Muscle layer of colon (tissue), 2 donors: Measurements from ENCODE around the gene MACROH2A2.
A peak's percentile ranks its signal among the peaks of the same experiment; 100 is the strongest.
"Not testable (repeated sequence)": the region's sequence is repeated elsewhere in the genome, so short reads cannot be mapped to it uniquely, and the experiment has no call there.

ENCODE experiments used
- H3K27ac ChIP-seq: one replicate; pipeline ENCODE4 v1.7.0; 2013; ENCODE audit warnings: low read depth, mild to moderate bottlenecking, low read length, moderate library complexity
- H3K27me3 ChIP-seq, 2 donors: one replicate each; pipeline ENCODE4 v1.7.0; 2013; ENCODE audit warnings: low read length in 2 of 2, mild to moderate bottlenecking in 2 of 2; ENCODE audit not compliant: insufficient read depth in 2 of 2, control insufficient read depth in 1 of 2
- H3K36me3 ChIP-seq: one replicate; pipeline ENCODE4 v1.7.0; 2013; ENCODE audit warnings: mild to moderate bottlenecking, low read length; ENCODE audit not compliant: insufficient read depth
- H3K4me1 ChIP-seq: one replicate; pipeline ENCODE4 v1.7.0; 2013; ENCODE audit warnings: mild to moderate bottlenecking, low read length; ENCODE audit not compliant: insufficient read depth
- H3K4me3 ChIP-seq, 2 donors: one replicate each; pipeline ENCODE4 v1.7.0; 2013; ENCODE audit warnings: low read length in 2 of 2, low read depth in 1 of 2, mild to moderate bottlenecking in 1 of 2, moderate library complexity in 1 of 2
- H3K9ac ChIP-seq: one replicate; pipeline ENCODE4 v1.7.0; 2013; ENCODE audit warnings: low read length
- H3K9me3 ChIP-seq: one replicate; pipeline ENCODE4 v1.7.0; 2013; ENCODE audit warnings: mild to moderate bottlenecking, low read length
- donor health status: abdominal sarcoma.
- donor health status: Adenocarcinoma of cecum.

The MACROH2A2 gene

GRCh38 chr10:70052462-70053217 is at the start of gene MACROH2A2:
TSS of gene MACROH2A2 (plus strand) at chr10:70052846. CDS start at chr10:70075659, 22,813 bp downstream.
- peaks cover 7% of the 10 kb centered on the region for H3K4me1 ChIP-seq
- no peaks in the 10 kb centered on the region for H3K36me3 ChIP-seq
- H3K4me3 ChIP-seq = peak within 1 kb of the TSS; percentile 68 to 91
- H3K27me3 ChIP-seq = peaks cover 0 to 6% of the 10 kb centered on the region in 2 donors
- H3K27ac ChIP-seq = peak within 1 kb of the TSS; percentile 52
- H3K9ac ChIP-seq = peak within 1 kb of the TSS; percentile 40
- no peaks in the 10 kb centered on the region for H3K9me3 ChIP-seq

GRCh38 chr10:70007116-70007820 is 45.4 kb upstream of the MACROH2A2 start:
- no peaks in the 10 kb centered on the region for H3K4me1 ChIP-seq
- no peak overlapping the region for H3K9ac ChIP-seq
- no peaks in the 10 kb centered on the region for H3K27me3 ChIP-seq
- no peak overlapping the region for H3K4me3 ChIP-seq
- no peaks in the 10 kb centered on the region for H3K9me3 ChIP-seq
- H3K27ac ChIP-seq = no peak overlapping the region
- no peaks in the 10 kb centered on the region for H3K36me3 ChIP-seq

- Histone ChIP-seq H3K36me3 (no peaks in the 10 kb centered on the region), H3K9me3 (no peaks in the 10 kb centered on the region), H3K9ac (no peak overlapping the region), H3K4me3 (no peak overlapping the region), H3K4me1 (no peaks in the 10 kb centered on the region), H3K27me3 (no peaks in the 10 kb centered on the region), H3K27ac (no peak overlapping the region)
These were observed 21.4 kb upstream of the MACROH2A2 start for GRCh38 chr10:70031215-70031614.

- no peak overlapping the region for H3K9ac ChIP-seq
- H3K4me3 ChIP-seq = no peak overlapping the region
- H3K36me3 ChIP-seq = no peaks in the 10 kb centered on the region
- no peaks in the 10 kb centered on the region for H3K9me3 ChIP-seq
- H3K4me1 ChIP-seq = no peaks in the 10 kb centered on the region
- no peaks in the 10 kb centered on the region for H3K27me3 ChIP-seq
- H3K27ac ChIP-seq = no peak overlapping the region
These were observed 19.9 kb upstream of the MACROH2A2 start for GRCh38 chr10:70032667-70033289.

- Histone ChIP-seq H3K9me3 (no peaks in the 10 kb centered on the region), H3K36me3 (no peaks in the 10 kb centered on the region), H3K4me1 (no peaks in the 10 kb centered on the region), H3K27me3 (no peaks in the 10 kb centered on the region), H3K9ac (no peak overlapping the region), H3K4me3 (no peak overlapping the region), H3K27ac (no peak overlapping the region)
These were observed 18.4 kb upstream of the MACROH2A2 start for GRCh38 chr10:70034232-70034631.

GRCh38 chr10:70035531-70035930 is 17.1 kb upstream of the MACROH2A2 start:
- Histone ChIP-seq H3K9me3 (no peaks in the 10 kb centered on the region), H3K4me3 (no peak overlapping the region), H3K36me3 (no peaks in the 10 kb centered on the region), H3K4me1 (no peaks in the 10 kb centered on the region), H3K27me3 (no peaks in the 10 kb centered on the region), H3K9ac (no peak overlapping the region), H3K27ac (no peak overlapping the region)

- Histone ChIP-seq H3K27ac (no peak overlapping the region), H3K9ac (no peak overlapping the region), H3K4me3 (no peak overlapping the region), H3K9me3 (no peaks in the 10 kb centered on the region), H3K36me3 (no peaks in the 10 kb centered on the region), H3K4me1 (no peaks in the 10 kb centered on the region), H3K27me3 (no peaks in the 10 kb centered on the region)
These were observed 13.7 kb upstream of the MACROH2A2 start for GRCh38 chr10:70038923-70039322.

GRCh38 chr10:70041016-70041415 is 11.6 kb upstream of the MACROH2A2 start:
- Histone ChIP-seq H3K4me1 (no peaks in the 10 kb centered on the region), H3K36me3 (no peaks in the 10 kb centered on the region), H3K9me3 (no peaks in the 10 kb centered on the region), H3K4me3 (no peak overlapping the region), H3K9ac (no peak overlapping the region), H3K27me3 (no peaks in the 10 kb centered on the region), H3K27ac (no peak overlapping the region)

GRCh38 chr10:70041739-70042138 is 10.9 kb upstream of the MACROH2A2 start:
- H3K4me3 ChIP-seq, H3K36me3 ChIP-seq, H3K9ac ChIP-seq, H3K4me1 ChIP-seq, H3K27ac ChIP-seq, H3K27me3 ChIP-seq, H3K9me3 ChIP-seq: not testable (repeated sequence)

GRCh38 chr10:70047066-70047465 is 5.6 kb upstream of the MACROH2A2 start:
- not testable (repeated sequence) for H3K4me3 ChIP-seq, H3K9ac ChIP-seq, H3K36me3 ChIP-seq, H3K27ac ChIP-seq, H3K27me3 ChIP-seq, H3K4me1 ChIP-seq, H3K9me3 ChIP-seq

GRCh38 chr10:70048030-70048723 is 4.5 kb upstream of the MACROH2A2 start:
- no peak overlapping the region for H3K4me3 ChIP-seq
- H3K36me3 ChIP-seq = no peaks in the 10 kb centered on the region
- peaks cover 0 to 6% of the 10 kb centered on the region in 2 donors for H3K27me3 ChIP-seq
- no peaks in the 10 kb centered on the region for H3K9me3 ChIP-seq
- H3K4me1 ChIP-seq = peaks cover 7% of the 10 kb centered on the region
- H3K27ac ChIP-seq = no peak overlapping the region
- H3K9ac ChIP-seq = no peak overlapping the region
